ENCODE data around the gene MRPS26.
A peak's percentile ranks its signal among the peaks of the same experiment; 100 is the strongest.

GRCh38 chr20:3068986-3069900 is 23.4 kb downstream of the MRPS26 start:
- TF ChIP-seq CTCF (IDR thresholded peaks at IDR 0.05 in 2 of 3, conservative IDR thresholded peaks at IDR 0.05 in 1 of 3; ENCODE audit: borderline replicate concordance in 1 of 3, insufficient read depth in 1 of 3, low read depth in 2 of 3, low read length in 2 of 3) (peak; percentile 30 to 50 (median 41); a peak in 5 of 6 replicates), CEBPB (IDR thresholded peaks at IDR 0.05; ENCODE audit: low read depth) (no peak), ZFX (IDR thresholded peaks at IDR 0.05) (no peak), POLR2A (IDR thresholded peaks at IDR 0.05; ENCODE audit: borderline replicate concordance, extremely low read depth, insufficient read depth, insufficient read length) (no peak), YY1 (IDR thresholded peaks at IDR 0.05; ENCODE audit: extremely low read depth, insufficient replicate concordance, low read depth, low read length) (no peak), EZH2phosphoT487 (IDR thresholded peaks at IDR 0.05; ENCODE audit: borderline replicate concordance) (no peak), CBX3 (IDR thresholded peaks at IDR 0.05; ENCODE audit: low read depth) (no peak), ATF3 (IDR thresholded peaks at IDR 0.05) (no peak), ZBTB33 (IDR thresholded peaks at IDR 0.05; ENCODE audit: extremely low read depth, insufficient replicate concordance, low read length) (no peak), JUND (IDR thresholded peaks at IDR 0.05) (no peak), SRF (IDR thresholded peaks at IDR 0.05; ENCODE audit: low read depth) (no peak), TCF7L2 (IDR thresholded peaks at IDR 0.05; ENCODE audit: borderline replicate concordance, extremely low read depth, insufficient read depth, insufficient read length) (no peak), SP1 (IDR thresholded peaks at IDR 0.05; ENCODE audit: low read depth) (no peak), EZH2 (IDR thresholded peaks at IDR 0.05) (no peak)

All from HCT116 (cell line).